KMS-11 (cell line): ENCODE results near the gene AFF3.

ENCODE experiments used
- H2AFZ ChIP-seq: fragments of 200-600 bp; sonication (generic); 2 replicates; pipeline ENCODE4 v1.6.1; 2016; ENCODE audit warnings: antibody characterized with exemption, mixed run types, low read depth
- H3K27ac ChIP-seq: fragments of 200-600 bp; sonication (generic); 2 replicates; pipeline ENCODE4 v1.6.1; 2016; ENCODE audit warnings: mild to moderate bottlenecking, mixed run types
- H3K27me3 ChIP-seq: fragments of 200-600 bp; sonication (generic); 2 replicates; pipeline ENCODE4 v1.6.1; 2017; ENCODE audit warnings: mild to moderate bottlenecking, low read depth, mixed run types, moderate library complexity; ENCODE audit not compliant: insufficient read depth
- H3K36me3 ChIP-seq: fragments of 200-600 bp; sonication (generic); 2 replicates; pipeline ENCODE4 v1.6.1; 2017; ENCODE audit warnings: mild to moderate bottlenecking, mixed run types; ENCODE audit not compliant: insufficient read depth
- H3K4me1 ChIP-seq: fragments of 200-600 bp; sonication (generic); 2 replicates; pipeline ENCODE4 v1.6.1; 2016; ENCODE audit warnings: mild to moderate bottlenecking, low read depth, mixed run types; ENCODE audit not compliant: poor library complexity, severe bottlenecking
- H3K4me2 ChIP-seq: fragments of 200-600 bp; sonication (generic); 2 replicates; pipeline ENCODE4 v1.7.0; 2016; ENCODE audit warnings: mild to moderate bottlenecking, mixed run types
- H3K4me3 ChIP-seq: fragments of 200-600 bp; sonication (generic); IDR thresholded peaks from 2 replicates; pipeline ENCODE4 v1.6.1; 2017; ENCODE audit warnings: low read depth, low read length, mixed read lengths; ENCODE audit not compliant: insufficient read depth
- H3K79me2 ChIP-seq: fragments of 200-600 bp; sonication (generic); 2 replicates; pipeline ENCODE4 v1.6.1; 2016; ENCODE audit warnings: low read depth, mixed run types; ENCODE audit not compliant: insufficient read depth
- H3K9ac ChIP-seq: fragments of 200-600 bp; sonication (generic); 2 replicates; pipeline ENCODE4 v1.6.1; 2016; ENCODE audit warnings: mild to moderate bottlenecking, mixed run types
- H4K20me1 ChIP-seq: fragments of 200-600 bp; sonication (generic); 2 replicates; pipeline ENCODE4 v1.6.1; 2016; ENCODE audit warnings: mild to moderate bottlenecking, mixed run types; ENCODE audit not compliant: insufficient read depth
- TF ChIP-seq, protein P1 (sequence below): fragments of 200-600 bp; sonication (generic); conservative IDR thresholded peaks from 2 replicates; pipeline ENCODE4 v1.6.1; 2017; ENCODE audit warnings: low read depth, mild to moderate bottlenecking, antibody characterized with exemption, low read length, moderate library complexity, mixed read lengths

AFF3 gene

DNA sequence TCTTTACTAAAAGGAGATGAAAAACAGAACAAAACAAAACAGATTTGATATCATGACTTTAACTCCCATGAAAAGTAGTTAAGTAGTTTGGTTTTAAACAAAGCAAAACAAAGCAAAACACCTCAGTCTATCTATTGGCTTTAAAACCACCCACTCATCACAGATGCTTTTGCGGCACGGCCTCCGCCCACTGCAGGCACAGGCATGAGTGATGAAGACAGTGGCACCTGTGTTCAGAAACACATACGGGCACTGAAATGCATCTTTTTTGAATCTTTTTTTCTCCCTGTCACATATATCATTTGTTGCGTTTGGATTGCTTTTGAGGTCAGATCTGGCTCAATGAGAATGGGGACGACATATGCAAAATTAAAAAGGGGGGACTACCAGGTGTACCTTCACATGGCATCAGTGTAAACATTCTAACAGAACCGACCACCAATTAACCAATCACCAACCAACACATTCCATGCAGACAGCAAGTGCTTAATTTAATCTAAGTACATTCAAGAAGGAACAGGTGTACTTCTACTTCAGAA, 505.2 kb downstream of the AFF3 start:
- Histone ChIP-seq H3K4me3 (no peak overlapping the region), H3K27ac (no peak overlapping the region), H3K4me1 (no peaks in the 10 kb centered on the region), H4K20me1 (no peaks in the 10 kb centered on the region), H3K36me3 (no peaks in the 10 kb centered on the region), H3K27me3 (no peaks in the 10 kb centered on the region), H3K4me2 (no peak overlapping the region), H3K9ac (no peak overlapping the region), H2AFZ (no peak overlapping the region), H3K79me2 (no peaks in the 10 kb centered on the region)
- TF ChIP-seq, protein P1, sequence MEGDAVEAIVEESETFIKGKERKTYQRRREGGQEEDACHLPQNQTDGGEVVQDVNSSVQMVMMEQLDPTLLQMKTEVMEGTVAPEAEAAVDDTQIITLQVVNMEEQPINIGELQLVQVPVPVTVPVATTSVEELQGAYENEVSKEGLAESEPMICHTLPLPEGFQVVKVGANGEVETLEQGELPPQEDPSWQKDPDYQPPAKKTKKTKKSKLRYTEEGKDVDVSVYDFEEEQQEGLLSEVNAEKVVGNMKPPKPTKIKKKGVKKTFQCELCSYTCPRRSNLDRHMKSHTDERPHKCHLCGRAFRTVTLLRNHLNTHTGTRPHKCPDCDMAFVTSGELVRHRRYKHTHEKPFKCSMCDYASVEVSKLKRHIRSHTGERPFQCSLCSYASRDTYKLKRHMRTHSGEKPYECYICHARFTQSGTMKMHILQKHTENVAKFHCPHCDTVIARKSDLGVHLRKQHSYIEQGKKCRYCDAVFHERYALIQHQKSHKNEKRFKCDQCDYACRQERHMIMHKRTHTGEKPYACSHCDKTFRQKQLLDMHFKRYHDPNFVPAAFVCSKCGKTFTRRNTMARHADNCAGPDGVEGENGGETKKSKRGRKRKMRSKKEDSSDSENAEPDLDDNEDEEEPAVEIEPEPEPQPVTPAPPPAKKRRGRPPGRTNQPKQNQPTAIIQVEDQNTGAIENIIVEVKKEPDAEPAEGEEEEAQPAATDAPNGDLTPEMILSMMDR: no peak

DNA sequence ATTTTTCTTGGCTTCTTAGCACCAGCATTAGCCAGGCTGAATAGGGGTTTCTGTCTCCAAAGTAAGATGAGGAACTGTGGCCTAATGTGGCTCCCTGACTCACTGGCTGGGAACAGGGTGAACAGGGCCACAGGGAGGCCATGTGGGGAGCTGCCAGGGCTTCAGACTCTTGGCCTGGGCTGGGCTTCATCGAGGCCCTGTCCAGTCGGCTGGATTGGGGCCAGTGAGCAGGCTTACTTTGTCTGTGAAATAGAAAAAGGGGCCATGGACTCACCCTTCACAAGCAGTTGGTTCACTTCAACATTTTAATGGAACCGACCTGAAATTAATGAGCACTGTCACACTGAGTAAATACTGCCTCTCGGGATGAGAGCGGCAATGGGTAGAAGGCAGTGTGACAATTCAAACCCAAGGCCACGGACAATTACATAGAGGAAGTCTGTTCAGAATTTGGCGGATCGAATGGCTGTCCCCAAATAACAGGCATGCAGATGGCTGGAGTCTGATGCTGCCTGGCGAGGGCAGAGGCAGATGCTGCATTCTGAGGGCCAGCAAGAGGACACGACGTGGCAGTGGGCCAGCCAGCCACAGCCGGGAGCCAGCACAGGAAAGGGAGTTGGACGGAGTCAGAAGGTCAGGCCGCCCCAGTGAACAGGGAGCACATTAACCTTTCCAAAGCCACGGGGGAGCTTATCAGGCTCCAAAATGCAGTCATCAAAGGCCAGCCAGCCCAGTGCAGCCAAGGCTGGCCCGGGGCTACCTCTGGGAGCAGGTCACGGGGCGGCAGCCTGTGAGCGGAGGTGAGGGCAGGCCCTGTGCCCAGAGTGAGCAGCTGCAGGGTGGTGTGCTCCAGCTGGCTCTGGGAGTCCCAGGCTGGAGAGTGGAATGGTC, 506.0 kb downstream of the AFF3 start:
- TF ChIP-seq, protein P1: no peak
- H3K79me2 ChIP-seq: no peaks in the 10 kb centered on the region

DNA sequence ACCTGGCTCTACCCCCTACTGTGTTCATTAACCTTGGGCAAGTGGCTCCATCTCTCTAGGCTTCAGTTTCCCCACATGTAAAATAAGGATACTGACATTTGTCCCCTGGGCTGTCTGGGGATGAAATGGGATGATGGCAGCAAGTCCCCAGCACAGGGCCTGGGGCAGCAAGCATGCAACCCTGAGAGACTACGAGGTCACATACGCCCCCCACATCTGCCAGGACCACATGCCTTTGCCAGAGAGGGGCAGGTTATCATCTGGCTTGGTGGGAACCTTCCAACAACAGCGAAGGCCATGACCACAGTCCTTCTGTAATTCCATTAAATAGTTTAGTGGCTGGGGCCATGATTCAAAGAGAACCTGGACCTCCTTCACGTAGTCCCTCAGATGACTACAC, 506.7 kb downstream of the AFF3 start:
- Histone ChIP-seq H3K27ac (no peak overlapping the region), H3K27me3 (no peaks in the 10 kb centered on the region), H4K20me1 (no peaks in the 10 kb centered on the region), H3K36me3 (no peaks in the 10 kb centered on the region), H3K4me1 (no peaks in the 10 kb centered on the region), H2AFZ (no peak overlapping the region), H3K4me2 (no peak overlapping the region), H3K9ac (no peak overlapping the region), H3K4me3 (no peak overlapping the region), H3K79me2 (no peaks in the 10 kb centered on the region)
- TF ChIP-seq, protein P1: no peak

More for the DNA sequence above, 506.0 kb downstream of the AFF3 start:
- Histone ChIP-seq H3K9ac (no peak overlapping the region), H3K4me2 (no peak overlapping the region), H3K4me3 (no peak overlapping the region), H2AFZ (no peak overlapping the region), H3K4me1 (no peaks in the 10 kb centered on the region), H3K27me3 (no peaks in the 10 kb centered on the region), H4K20me1 (no peaks in the 10 kb centered on the region), H3K27ac (no peak overlapping the region), H3K36me3 (no peaks in the 10 kb centered on the region)

DNA sequence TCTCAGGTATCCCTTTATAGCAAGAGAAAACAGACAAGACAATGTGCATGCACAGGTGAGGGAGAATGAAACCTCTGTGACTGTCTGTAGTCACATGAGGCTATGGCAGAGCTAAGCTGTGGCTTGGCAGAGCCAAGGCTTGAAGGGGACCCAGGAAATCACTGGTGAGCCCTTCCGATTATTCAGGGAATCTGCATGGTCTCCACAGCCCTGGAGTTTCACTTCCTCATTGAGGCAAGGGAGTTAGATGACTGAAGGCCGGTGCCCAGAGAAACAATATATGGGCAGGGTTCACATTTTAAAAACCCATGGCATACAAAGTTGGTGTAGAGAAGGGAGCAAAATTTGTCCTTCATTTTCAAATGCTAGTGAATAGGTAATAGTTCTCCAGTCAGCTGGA, 508.2 kb downstream of the AFF3 start:
- H3K9ac ChIP-seq: no peak overlapping the region
- no peak overlapping the region for H3K27ac ChIP-seq
- no peak overlapping the region for H3K4me3 ChIP-seq
- TF ChIP-seq, protein P1: no peak
- H3K4me1 ChIP-seq: no peaks in the 10 kb centered on the region
- H4K20me1 ChIP-seq: no peaks in the 10 kb centered on the region
- H3K27me3 ChIP-seq: no peaks in the 10 kb centered on the region
- no peak overlapping the region for H3K4me2 ChIP-seq
- H3K79me2 ChIP-seq: no peaks in the 10 kb centered on the region
- H2AFZ ChIP-seq: no peak overlapping the region
- no peaks in the 10 kb centered on the region for H3K36me3 ChIP-seq
